Fibroblast of lung (primary cell): ENCODE measurements around the gene NIT1. TPM values are rescaled to one million over a fixed set of nuclear protein-coding genes. Genes with fewer than 3 reads are reported as not detected.

Experiments used
- DNase-seq, 2 donors: peaks; one replicate each; pipeline versions ENCODE4 v3.0.0 to v3.0.0-alpha.2; 2010; ENCODE audit warnings: low read depth in 2 of 2
- H2AFZ ChIP-seq: 2 replicates; pipeline ENCODE4 v1.5.1; 2012; ENCODE audit warnings: low read length, control low read depth, inconsistent platforms
- H3K27ac ChIP-seq: 2 replicates; pipeline ENCODE4 v1.5.1; 2011; ENCODE audit warnings: low read length, control low read depth; ENCODE audit not compliant: insufficient read depth
- H3K27me3 ChIP-seq: 2 replicates; pipeline ENCODE4 v1.5.1; 2011; ENCODE audit warnings: mild to moderate bottlenecking, low read length; ENCODE audit not compliant: control insufficient read depth, insufficient read depth
- H3K36me3 ChIP-seq: 2 replicates; pipeline ENCODE4 v1.5.1; 2011; ENCODE audit warnings: low read length; ENCODE audit not compliant: control insufficient read depth, insufficient read depth
- H3K4me1 ChIP-seq: 2 replicates; pipeline ENCODE4 v1.5.1; 2011; ENCODE audit warnings: low read length; ENCODE audit not compliant: control insufficient read depth, insufficient read depth; ENCODE audit errors: extremely low read depth
- H3K4me2 ChIP-seq: 2 replicates; pipeline ENCODE4 v1.5.1; 2011; ENCODE audit warnings: low read length, control low read depth; ENCODE audit not compliant: insufficient read depth; ENCODE audit errors: extremely low read depth
- H3K4me3 ChIP-seq, 4 experiments: fragments of 200-600 bp in 1 of 4; sonication (generic) in 1 of 4; replicated peaks in 1 of 4; 2 replicates each; pipeline ENCODE4 v1.5.1; 2011 to 2016; ENCODE audit warnings: low read length in 4 of 4, low read depth in 3 of 4, mild to moderate bottlenecking in 3 of 4, control low read depth in 2 of 4, inconsistent platforms in 1 of 4, mixed read lengths in 1 of 4; ENCODE audit not compliant: insufficient read depth in 1 of 4; ENCODE audit errors: control extremely low read depth in 1 of 4
- H3K79me2 ChIP-seq: 2 replicates; pipeline ENCODE4 v1.5.1; 2012; ENCODE audit warnings: mild to moderate bottlenecking, low read length, inconsistent platforms; ENCODE audit not compliant: control insufficient read depth, insufficient read depth
- H3K9ac ChIP-seq: 2 replicates; pipeline ENCODE4 v1.5.1; 2011; ENCODE audit warnings: mild to moderate bottlenecking, low read length, control low read depth; ENCODE audit not compliant: insufficient read depth
- H3K9me3 ChIP-seq: 2 replicates; pipeline ENCODE4 v1.5.1; 2012; ENCODE audit warnings: low read depth, low read length; ENCODE audit not compliant: control insufficient read depth, insufficient read depth
- H4K20me1 ChIP-seq: 2 replicates; pipeline ENCODE4 v1.5.1; 2011; ENCODE audit warnings: low read length; ENCODE audit not compliant: control insufficient read depth, insufficient read depth; ENCODE audit errors: extremely low read depth
- CTCF ChIP-seq, 2 donors: IDR thresholded peaks in 1 of 2; conservative IDR thresholded peaks in 1 of 2; 1 replicate in 1 of 2; 2 replicates in 1 of 2; pipeline ENCODE4 v1.5.1; 2011 to 2012; ENCODE audit warnings: low read length in 2 of 2, control low read depth in 1 of 2, inconsistent platforms in 1 of 2, low read depth in 1 of 2, mild to moderate bottlenecking in 1 of 2
- EZH2 ChIP-seq: IDR thresholded peaks from 2 replicates; pipeline ENCODE4 v1.5.1; 2012; ENCODE audit warnings: low read length, control low read depth, mild to moderate bottlenecking; ENCODE audit errors: missing control alignments
- polyA plus RNA-seq, 2 donors: library from polyadenylated mRNA; depleted of rRNA in 1 of 2; stranded (reverse) in 1 of 2; unstranded in 1 of 2; fragments of >200 nt; gene quantifications; 2 replicates each; pipeline ENCODE4 v1.2.1, GENCODE V29; 2011 to 2012; ENCODE audit warnings: missing spikeins in 1 of 2
- total RNA-seq: library from RNA; depleted of rRNA; stranded (reverse); fragments of >200 nt; gene quantifications from 2 replicates; pipeline ENCODE4 v1.2.1, GENCODE V29; 2014

NIT1 gene
- total and polyA plus RNA-seq, 2 donors (not counting 1 experiment from before 2014, with no cell fraction given) = 30.6 to 42.6 TPM

- Histone ChIP-seq H3K36me3 (peaks cover 27% of the 10 kb centered on the region), H3K27me3 (no peaks in the 10 kb centered on the region), H3K27ac (no peak overlapping the region), H3K4me2 (peak overlapping the region; percentile 88), H3K79me2 (peaks cover 16% of the 10 kb centered on the region), H3K4me3 (no peak overlapping the region), H3K4me1 (peaks cover 12% of the 10 kb centered on the region), H2AFZ (no peak overlapping the region), H3K9me3 (no peaks in the 10 kb centered on the region), H3K9ac (no peak overlapping the region), H4K20me1 (no peaks in the 10 kb centered on the region)
- TF ChIP-seq CTCF (conservative IDR thresholded peaks at IDR 0.05 in 1 of 2, IDR thresholded peaks at IDR 0.05 in 1 of 2; ENCODE audit: low read depth in 1 of 2, low read length in 2 of 2) (no peak), EZH2 (no peak)
- DNase-seq = no peak
These were observed 42.8 kb downstream of the NIT1 start for GRCh38 chr1:161160671-161161145.

DNA sequence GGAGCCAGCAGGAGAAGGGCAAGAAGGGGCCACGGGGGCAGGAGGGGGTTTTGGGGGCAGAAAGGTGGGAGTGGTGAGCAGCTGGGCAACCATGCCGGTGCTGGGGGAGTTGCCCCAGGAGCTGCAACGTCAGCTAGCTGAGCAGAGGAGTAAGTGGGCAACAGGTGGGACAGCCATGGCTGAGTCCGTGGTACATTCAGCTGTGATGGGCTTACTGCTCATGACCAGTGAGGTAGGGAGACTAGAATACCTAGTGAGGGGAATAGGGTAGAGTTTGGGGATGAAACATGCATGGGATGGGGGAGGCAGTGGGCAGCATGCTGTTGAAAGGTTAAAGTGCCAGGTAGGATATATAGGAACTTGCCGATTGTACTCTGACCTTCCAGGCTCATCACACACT is 43.7 kb downstream of the NIT1 start:
- Histone ChIP-seq H3K27me3 (no peaks in the 10 kb centered on the region), H3K4me2 (no peak overlapping the region), H3K4me1 (peaks cover 12% of the 10 kb centered on the region), H3K9ac (no peak overlapping the region), H2AFZ (no peak overlapping the region), H3K79me2 (peaks cover 16% of the 10 kb centered on the region), H3K27ac (no peak overlapping the region), H4K20me1 (no peaks in the 10 kb centered on the region), H3K9me3 (no peaks in the 10 kb centered on the region), H3K4me3 (no peak overlapping the region), H3K36me3 (peaks cover 27% of the 10 kb centered on the region)
- no peak for DNase-seq
- TF ChIP-seq CTCF (conservative IDR thresholded peaks at IDR 0.05 in 1 of 2, IDR thresholded peaks at IDR 0.05 in 1 of 2; ENCODE audit: low read depth in 1 of 2, low read length in 2 of 2) (no peak), EZH2 (no peak)

- no peak overlapping the region for H3K4me3 ChIP-seq
These were observed 44.1 kb downstream of the NIT1 start for GRCh38 chr1:161162052-161162451.

More at GRCh38 chr1:161162052-161162451, 44.1 kb downstream of the NIT1 start:
- Histone ChIP-seq H3K79me2 (peaks cover 16% of the 10 kb centered on the region), H3K4me1 (peaks cover 15% of the 10 kb centered on the region), H4K20me1 (no peaks in the 10 kb centered on the region), H3K9me3 (no peaks in the 10 kb centered on the region), H3K9ac (no peak overlapping the region), H2AFZ (no peak overlapping the region), H3K27ac (no peak overlapping the region), H3K36me3 (peaks cover 23% of the 10 kb centered on the region), H3K27me3 (no peaks in the 10 kb centered on the region), H3K4me2 (no peak overlapping the region)
- DNase-seq = no peak
- no peak for TF ChIP-seq CTCF (conservative IDR thresholded peaks at IDR 0.05 in 1 of 2, IDR thresholded peaks at IDR 0.05 in 1 of 2; ENCODE audit: low read depth in 1 of 2, low read length in 2 of 2)
